Type B pancreatic cell (in vitro differentiated cells): ENCODE results near the gene KRT76. TPM values are rescaled to one million over a fixed set of nuclear protein-coding genes. Genes with fewer than 3 reads are reported as not detected.

Experiments
- DNase-seq: peaks from one replicate; pipeline ENCODE4 v3.0.0; 2021; ENCODE audit warnings: mixed read lengths; ENCODE audit not compliant: unreplicated experiment; ENCODE audit errors: extremely low spot score
- H3K27ac Mint-ChIP-seq: 2 replicates; pipeline ENCODE4 v1.8.0; 2021; ENCODE audit warnings: mild to moderate bottlenecking, mixed read lengths
- H3K27me3 Mint-ChIP-seq: 2 replicates; pipeline ENCODE4 v1.8.0; 2021; ENCODE audit warnings: mixed read lengths
- H3K36me3 Mint-ChIP-seq: 2 replicates; pipeline ENCODE4 v1.8.0; 2021; ENCODE audit warnings: mixed read lengths
- H3K4me1 Mint-ChIP-seq: one replicate; pipeline ENCODE4 v1.8.0; 2021; ENCODE audit warnings: mixed read lengths; ENCODE audit not compliant: unreplicated experiment
- H3K4me3 Mint-ChIP-seq: 2 replicates; pipeline ENCODE4 v1.8.0; 2021; ENCODE audit warnings: mild to moderate bottlenecking, mixed read lengths
- H3K9me3 Mint-ChIP-seq: 2 replicates; pipeline ENCODE4 v1.8.0; 2021; ENCODE audit warnings: mixed read lengths
- total RNA-seq: library from RNA; stranded (reverse); gene quantifications from 2 replicates; pipeline ENCODE4 v1.2.1, GENCODE V29; 2021; ENCODE audit warnings: low replicate concordance
- TF ChIP-seq, protein P1 (sequence below): fragments of 200-600 bp; sonication (generic); conservative IDR thresholded peaks from 2 replicates; pipeline ENCODE4 v1.5.0; 2021; ENCODE audit warnings: antibody characterized with exemption, mild to moderate bottlenecking

The KRT76 gene
- total RNA-seq, 1 donor from 2014 or later, result not detected

DNA sequence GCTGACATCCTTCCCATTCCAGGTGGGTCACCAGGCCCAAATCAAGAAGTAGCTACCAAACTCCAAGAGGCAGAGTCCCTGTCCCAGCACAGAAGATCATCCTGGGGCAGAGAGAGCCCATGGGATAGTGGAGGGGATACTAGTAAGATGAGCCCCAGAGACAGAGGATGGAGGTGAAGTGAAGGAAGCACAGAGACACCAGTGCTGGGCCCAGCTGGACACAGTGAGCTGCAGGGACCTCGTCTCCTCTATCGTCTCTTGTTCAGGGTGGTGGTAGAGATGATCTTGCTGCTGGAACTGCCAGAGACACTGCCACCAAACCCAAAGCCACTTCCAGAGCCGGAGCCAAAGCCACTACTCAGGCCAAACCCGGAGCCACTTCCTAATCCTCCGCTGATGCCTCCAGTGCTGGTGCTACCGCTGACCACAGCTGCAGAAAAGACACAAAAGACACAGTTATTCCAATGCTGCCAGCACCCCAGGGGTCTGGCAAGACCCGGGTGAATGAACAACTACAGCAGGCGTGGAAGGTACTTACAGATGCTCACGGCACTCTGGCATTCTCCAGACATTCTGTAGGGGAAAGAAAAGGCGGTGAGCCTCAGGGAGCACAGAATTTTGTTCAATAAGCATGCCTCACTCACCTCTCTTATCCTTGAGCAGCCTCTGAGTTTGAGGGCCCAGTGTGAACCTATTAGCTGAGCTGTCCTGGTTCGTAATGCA, 29.8 kb upstream of the KRT76 start:
- no peaks in the 10 kb centered on the region for H3K4me1 Mint-ChIP-seq
- peak overlapping the region; percentile 62 for H3K4me3 Mint-ChIP-seq
- peaks cover 8% of the 10 kb centered on the region for H3K36me3 Mint-ChIP-seq
- DNase-seq, result no peak
- TF ChIP-seq, protein P1, sequence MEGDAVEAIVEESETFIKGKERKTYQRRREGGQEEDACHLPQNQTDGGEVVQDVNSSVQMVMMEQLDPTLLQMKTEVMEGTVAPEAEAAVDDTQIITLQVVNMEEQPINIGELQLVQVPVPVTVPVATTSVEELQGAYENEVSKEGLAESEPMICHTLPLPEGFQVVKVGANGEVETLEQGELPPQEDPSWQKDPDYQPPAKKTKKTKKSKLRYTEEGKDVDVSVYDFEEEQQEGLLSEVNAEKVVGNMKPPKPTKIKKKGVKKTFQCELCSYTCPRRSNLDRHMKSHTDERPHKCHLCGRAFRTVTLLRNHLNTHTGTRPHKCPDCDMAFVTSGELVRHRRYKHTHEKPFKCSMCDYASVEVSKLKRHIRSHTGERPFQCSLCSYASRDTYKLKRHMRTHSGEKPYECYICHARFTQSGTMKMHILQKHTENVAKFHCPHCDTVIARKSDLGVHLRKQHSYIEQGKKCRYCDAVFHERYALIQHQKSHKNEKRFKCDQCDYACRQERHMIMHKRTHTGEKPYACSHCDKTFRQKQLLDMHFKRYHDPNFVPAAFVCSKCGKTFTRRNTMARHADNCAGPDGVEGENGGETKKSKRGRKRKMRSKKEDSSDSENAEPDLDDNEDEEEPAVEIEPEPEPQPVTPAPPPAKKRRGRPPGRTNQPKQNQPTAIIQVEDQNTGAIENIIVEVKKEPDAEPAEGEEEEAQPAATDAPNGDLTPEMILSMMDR, result no peak
- peak overlapping the region; percentile 95 for H3K27ac Mint-ChIP-seq
- H3K9me3 Mint-ChIP-seq, result no peaks in the 10 kb centered on the region
- H3K27me3 Mint-ChIP-seq, result peaks cover 56% of the 10 kb centered on the region

DNA sequence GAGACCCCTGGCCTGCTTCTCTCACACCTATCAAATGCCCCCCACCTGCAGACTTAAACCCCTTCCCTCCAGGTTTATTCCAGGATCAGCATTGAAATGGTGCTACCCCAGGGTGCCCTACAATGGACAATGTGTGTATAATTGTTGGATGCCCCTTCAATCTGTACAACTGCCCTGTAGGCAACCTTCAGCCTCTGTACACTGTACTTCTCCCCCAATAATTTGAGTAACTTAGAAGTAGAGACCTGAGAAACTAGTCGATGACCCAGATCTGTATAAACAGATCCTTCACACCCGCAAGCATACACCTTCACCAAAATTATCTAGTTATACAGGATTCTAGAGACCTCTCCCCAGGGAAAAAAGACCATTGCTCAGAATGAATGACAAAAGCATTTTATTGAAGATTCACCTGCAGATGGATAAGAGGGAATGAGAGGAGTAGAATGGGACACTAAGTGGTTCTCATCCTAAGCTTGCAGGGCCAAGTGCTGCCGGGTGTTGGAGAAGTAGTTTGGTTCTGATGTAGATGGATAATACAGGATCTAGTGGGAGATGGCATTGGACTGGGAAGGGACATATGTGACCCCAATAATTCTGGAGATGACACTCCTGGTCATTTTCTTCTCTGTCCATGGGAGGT, 29.1 kb upstream of the KRT76 start:
- Mint-ChIP-seq H3K4me1 (no peaks in the 10 kb centered on the region), H3K27me3 (peaks cover 53% of the 10 kb centered on the region), H3K4me3 (peak overlapping the region; percentile 31), H3K9me3 (no peaks in the 10 kb centered on the region), H3K36me3 (peaks cover 5% of the 10 kb centered on the region), H3K27ac (peak overlapping the region; percentile 95)
- TF ChIP-seq, protein P1, result no peak
- no peak for DNase-seq

DNA sequence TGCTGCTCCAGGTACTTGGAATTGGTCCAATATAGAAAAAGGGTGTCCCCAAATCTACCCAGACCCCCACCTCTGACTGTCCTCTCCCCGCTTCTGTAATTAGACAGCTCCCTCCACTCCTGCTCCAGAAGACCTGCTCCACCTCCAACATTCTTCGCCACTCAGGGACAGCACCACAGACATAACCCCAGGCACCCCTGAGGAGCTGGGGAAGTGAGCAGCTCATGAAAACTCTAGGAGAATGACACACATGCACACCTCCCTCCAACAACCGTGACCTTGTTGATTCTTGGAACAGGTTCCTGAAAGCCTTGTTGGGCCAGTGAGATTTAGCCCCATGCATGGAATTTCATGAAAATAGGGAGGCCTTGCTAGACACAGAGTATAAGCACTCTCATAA, 28.6 kb upstream of the KRT76 start:
- Mint-ChIP-seq H3K4me1 (no peaks in the 10 kb centered on the region), H3K27ac (peak overlapping the region; percentile 95), H3K9me3 (no peaks in the 10 kb centered on the region), H3K27me3 (peaks cover 53% of the 10 kb centered on the region), H3K36me3 (peaks cover 4% of the 10 kb centered on the region), H3K4me3 (peak overlapping the region; percentile 31)
- TF ChIP-seq, protein P1, result no peak
- DNase-seq, result no peak

DNA sequence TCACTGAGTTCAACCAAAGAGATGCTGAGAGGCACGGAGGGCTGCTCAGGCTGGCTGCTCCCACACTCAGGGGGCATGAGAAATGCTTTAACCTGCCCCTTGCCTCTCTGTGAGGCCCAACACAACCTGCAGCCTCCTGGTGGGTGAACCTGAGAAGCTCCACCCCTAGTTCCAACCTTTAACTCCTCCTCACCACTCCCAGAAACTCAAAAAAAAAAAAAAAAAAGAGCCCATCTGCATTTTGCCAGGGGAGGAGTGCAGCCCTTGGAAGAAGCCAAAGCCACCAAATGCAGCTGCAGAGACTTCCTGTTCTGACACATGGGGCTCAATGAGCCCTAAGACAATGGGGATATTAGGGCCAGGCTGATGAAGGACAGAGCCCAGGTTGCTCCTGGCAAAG, 27.9 kb upstream of the KRT76 start:
- H3K27ac Mint-ChIP-seq, result peak overlapping the region; percentile 95
- H3K27me3 Mint-ChIP-seq, result peaks cover 53% of the 10 kb centered on the region
- no peaks in the 10 kb centered on the region for H3K9me3 Mint-ChIP-seq

DNA sequence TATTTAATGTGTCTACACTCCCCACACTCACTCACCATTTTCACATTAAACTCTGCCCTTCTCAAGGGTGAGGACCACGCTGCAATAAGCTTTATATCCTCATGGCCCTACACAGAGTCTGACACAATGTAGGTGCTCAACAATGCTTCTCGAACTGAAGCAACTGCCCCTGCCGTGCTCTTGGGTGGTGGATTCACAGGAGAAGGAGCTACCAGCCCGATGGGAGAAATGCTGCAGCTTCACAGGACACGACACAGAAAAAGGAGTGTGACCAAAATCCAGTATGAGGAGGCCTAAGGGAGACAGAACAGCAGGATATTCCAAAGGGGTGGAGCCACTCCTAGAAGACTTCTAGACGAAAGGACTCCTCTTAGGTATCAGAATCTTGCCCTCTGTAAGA, 25.3 kb upstream of the KRT76 start:
- H3K9me3 Mint-ChIP-seq, result no peaks in the 10 kb centered on the region
- peaks cover 37% of the 10 kb centered on the region for H3K27me3 Mint-ChIP-seq

More for the DNA sequence above, 27.9 kb upstream of the KRT76 start:
- peak overlapping the region; percentile 31 for H3K4me3 Mint-ChIP-seq
- TF ChIP-seq, protein P1, result no peak
- no peaks in the 10 kb centered on the region for H3K4me1 Mint-ChIP-seq
- no peak for DNase-seq
- peaks cover 4% of the 10 kb centered on the region for H3K36me3 Mint-ChIP-seq

More for the DNA sequence above, 25.3 kb upstream of the KRT76 start:
- TF ChIP-seq, protein P1, result no peak
- Mint-ChIP-seq H3K4me1 (no peaks in the 10 kb centered on the region), H3K4me3 (no peak overlapping the region), H3K27ac (peak overlapping the region; percentile 35), H3K36me3 (no peaks in the 10 kb centered on the region)
- DNase-seq, result no peak
